Keratinocyte (primary cell): ENCODE results near the gene BAG1.

Experiments
- EZH2 ChIP-seq: IDR thresholded peaks from one replicate; pipeline ENCODE4 v1.6.1; 2012; ENCODE audit warnings: inconsistent platforms, mild to moderate bottlenecking, low read length, moderate library complexity
- TF ChIP-seq, protein P1 (sequence below), 3 experiments: IDR thresholded peaks in 1 of 3; conservative IDR thresholded peaks in 1 of 3; optimal IDR thresholded peaks in 1 of 3; 2 replicates in 2 of 3; 3 replicates in 1 of 3; pipeline versions ENCODE3 to v1.5.1; 2011; ENCODE audit warnings: low read length in 3 of 3, mild to moderate bottlenecking in 3 of 3, moderate library complexity in 2 of 3, control low read depth in 1 of 3, inconsistent platforms in 1 of 3; ENCODE audit not compliant: insufficient read depth in 2 of 3; ENCODE audit errors: extremely low read depth in 1 of 3

DNA sequence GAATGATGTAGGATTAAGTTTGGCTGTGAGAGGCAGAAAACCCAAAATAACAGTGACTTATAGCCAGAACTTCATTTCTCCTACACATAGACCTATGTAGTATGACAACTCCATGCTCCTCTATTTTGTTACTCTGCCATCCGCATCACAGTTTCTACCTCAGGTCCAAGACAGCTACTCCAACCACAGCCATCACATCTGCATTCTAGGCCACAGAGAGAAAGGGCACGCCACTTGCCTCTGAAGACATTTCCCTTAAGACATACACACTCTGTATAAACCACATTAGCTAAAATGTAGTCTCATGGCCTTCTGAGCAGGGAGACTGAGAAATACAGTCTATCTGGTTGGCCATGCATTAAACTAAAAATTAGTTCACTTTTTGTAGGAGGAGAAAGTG lies 14.5 kb downstream of the BAG1 start:
- TF ChIP-seq EZH2 = no peak
- TF ChIP-seq, protein P1, sequence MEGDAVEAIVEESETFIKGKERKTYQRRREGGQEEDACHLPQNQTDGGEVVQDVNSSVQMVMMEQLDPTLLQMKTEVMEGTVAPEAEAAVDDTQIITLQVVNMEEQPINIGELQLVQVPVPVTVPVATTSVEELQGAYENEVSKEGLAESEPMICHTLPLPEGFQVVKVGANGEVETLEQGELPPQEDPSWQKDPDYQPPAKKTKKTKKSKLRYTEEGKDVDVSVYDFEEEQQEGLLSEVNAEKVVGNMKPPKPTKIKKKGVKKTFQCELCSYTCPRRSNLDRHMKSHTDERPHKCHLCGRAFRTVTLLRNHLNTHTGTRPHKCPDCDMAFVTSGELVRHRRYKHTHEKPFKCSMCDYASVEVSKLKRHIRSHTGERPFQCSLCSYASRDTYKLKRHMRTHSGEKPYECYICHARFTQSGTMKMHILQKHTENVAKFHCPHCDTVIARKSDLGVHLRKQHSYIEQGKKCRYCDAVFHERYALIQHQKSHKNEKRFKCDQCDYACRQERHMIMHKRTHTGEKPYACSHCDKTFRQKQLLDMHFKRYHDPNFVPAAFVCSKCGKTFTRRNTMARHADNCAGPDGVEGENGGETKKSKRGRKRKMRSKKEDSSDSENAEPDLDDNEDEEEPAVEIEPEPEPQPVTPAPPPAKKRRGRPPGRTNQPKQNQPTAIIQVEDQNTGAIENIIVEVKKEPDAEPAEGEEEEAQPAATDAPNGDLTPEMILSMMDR (optimal IDR thresholded peaks at IDR 0.05 in 1 of 3, IDR thresholded peaks at IDR 0.05 in 1 of 3, conservative IDR thresholded peaks at IDR 0.05 in 1 of 3; ENCODE audit: extremely low read depth in 1 of 3, insufficient read depth in 2 of 3, low read length in 3 of 3) = no peak
